ENCODE measurements around the gene HNRNPM. TPM values are rescaled to one million over a fixed set of nuclear protein-coding genes. Genes with fewer than 3 reads are reported as not detected.

The HNRNPM gene
- total RNA-seq, 1 experiment from 2014 or later: 204 TPM

DNA sequence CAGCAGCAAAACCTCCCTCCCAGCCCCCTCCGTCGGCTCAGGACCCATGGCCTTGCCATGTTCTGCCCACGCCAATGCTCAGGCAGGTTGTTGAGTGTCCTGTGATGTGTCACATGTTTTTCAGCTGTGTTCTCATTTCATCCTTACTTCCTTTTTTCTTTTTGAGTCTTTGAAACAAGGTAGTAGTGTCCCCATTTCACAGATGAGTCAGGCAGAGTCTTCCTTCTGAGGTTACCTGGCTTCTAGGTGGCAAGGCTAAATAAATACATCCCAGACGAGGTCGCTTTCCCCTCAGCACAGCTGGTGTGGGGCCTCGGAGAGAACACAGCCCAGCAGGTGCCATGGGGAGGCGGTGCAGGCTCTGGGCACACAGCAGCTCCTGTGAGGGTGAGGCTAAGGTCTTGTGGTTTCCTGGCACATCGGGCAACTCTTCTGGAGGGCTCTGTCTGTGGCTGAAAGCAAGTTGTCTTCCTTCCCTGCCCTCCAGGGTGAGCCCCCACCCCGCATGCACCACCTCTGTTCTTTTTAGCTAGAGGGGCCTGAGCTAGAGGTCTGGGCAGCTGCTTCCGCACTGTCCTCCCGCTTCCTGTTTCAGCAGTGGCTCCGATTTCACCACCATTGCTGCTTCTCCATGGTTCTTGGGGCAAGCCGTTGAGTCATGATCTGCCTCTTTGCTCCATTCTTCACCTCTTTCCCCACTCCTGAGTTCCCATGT lies 42.5 kb downstream of the HNRNPM start:
- Mint-ChIP-seq H3K4me1 (ENCODE audit: low read depth, unreplicated experiment) (no peaks in the 10 kb centered on the region), H3K36me3 (ENCODE audit: insufficient read depth, unreplicated experiment) (peaks cover 32% of the 10 kb centered on the region), H3K27ac (ENCODE audit: unreplicated experiment) (no peak overlapping the region), H3K27me3 (ENCODE audit: unreplicated experiment) (no peaks in the 10 kb centered on the region), H3K4me3 (ENCODE audit: low read depth, unreplicated experiment) (no peak overlapping the region), H3K9me3 (ENCODE audit: low read depth, unreplicated experiment) (no peaks in the 10 kb centered on the region)
- CTCF ChIA-PET: no interaction called here
- no peak for DNase-seq
- TF ChIP-seq, protein P1, sequence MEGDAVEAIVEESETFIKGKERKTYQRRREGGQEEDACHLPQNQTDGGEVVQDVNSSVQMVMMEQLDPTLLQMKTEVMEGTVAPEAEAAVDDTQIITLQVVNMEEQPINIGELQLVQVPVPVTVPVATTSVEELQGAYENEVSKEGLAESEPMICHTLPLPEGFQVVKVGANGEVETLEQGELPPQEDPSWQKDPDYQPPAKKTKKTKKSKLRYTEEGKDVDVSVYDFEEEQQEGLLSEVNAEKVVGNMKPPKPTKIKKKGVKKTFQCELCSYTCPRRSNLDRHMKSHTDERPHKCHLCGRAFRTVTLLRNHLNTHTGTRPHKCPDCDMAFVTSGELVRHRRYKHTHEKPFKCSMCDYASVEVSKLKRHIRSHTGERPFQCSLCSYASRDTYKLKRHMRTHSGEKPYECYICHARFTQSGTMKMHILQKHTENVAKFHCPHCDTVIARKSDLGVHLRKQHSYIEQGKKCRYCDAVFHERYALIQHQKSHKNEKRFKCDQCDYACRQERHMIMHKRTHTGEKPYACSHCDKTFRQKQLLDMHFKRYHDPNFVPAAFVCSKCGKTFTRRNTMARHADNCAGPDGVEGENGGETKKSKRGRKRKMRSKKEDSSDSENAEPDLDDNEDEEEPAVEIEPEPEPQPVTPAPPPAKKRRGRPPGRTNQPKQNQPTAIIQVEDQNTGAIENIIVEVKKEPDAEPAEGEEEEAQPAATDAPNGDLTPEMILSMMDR (IDR thresholded peaks at IDR 0.05; ENCODE audit: unreplicated experiment): no peak
- intact Hi-C loops (cut with micrococcal nuclease; ENCODE audit: unreplicated experiment): no loop called here
- BruUV-seq (replicated peaks): no TSS peak

DNA sequence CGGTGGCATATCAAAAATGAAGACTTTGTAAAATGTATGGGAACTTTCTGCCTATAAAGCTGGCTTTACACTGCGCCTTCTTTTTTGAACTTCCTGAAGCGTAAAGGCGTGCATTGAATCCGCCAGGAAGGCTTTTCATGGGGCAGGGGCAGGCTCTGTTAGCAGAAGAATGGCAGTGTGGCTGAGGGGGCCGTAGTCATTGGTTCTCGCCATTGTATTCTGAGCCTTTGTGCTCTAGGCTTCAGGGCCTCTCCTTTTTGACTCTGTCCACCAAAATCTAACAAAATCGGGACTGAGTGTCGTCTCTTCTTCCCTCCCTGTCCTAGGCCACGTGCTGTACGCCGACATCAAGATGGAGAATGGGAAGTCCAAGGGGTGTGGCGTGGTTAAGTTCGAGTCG lies 43.6 kb downstream of the HNRNPM start:
- DNase-seq: no peak
- no peaks in the 10 kb centered on the region for H3K4me1 Mint-ChIP-seq (ENCODE audit: low read depth, unreplicated experiment)
- no peaks in the 10 kb centered on the region for H3K9me3 Mint-ChIP-seq (ENCODE audit: low read depth, unreplicated experiment)
- no peak overlapping the region for H3K4me3 Mint-ChIP-seq (ENCODE audit: low read depth, unreplicated experiment)
- H3K36me3 Mint-ChIP-seq (ENCODE audit: insufficient read depth, unreplicated experiment): peaks cover 32% of the 10 kb centered on the region
- no peak overlapping the region for H3K27ac Mint-ChIP-seq (ENCODE audit: unreplicated experiment)
- CTCF ChIA-PET: no interaction called here
- BruUV-seq (replicated peaks): no TSS peak
- TF ChIP-seq, protein P1 (IDR thresholded peaks at IDR 0.05; ENCODE audit: unreplicated experiment): no peak
- intact Hi-C loops (cut with micrococcal nuclease; ENCODE audit: unreplicated experiment): no loop called here
- H3K27me3 Mint-ChIP-seq (ENCODE audit: unreplicated experiment): no peaks in the 10 kb centered on the region

DNA sequence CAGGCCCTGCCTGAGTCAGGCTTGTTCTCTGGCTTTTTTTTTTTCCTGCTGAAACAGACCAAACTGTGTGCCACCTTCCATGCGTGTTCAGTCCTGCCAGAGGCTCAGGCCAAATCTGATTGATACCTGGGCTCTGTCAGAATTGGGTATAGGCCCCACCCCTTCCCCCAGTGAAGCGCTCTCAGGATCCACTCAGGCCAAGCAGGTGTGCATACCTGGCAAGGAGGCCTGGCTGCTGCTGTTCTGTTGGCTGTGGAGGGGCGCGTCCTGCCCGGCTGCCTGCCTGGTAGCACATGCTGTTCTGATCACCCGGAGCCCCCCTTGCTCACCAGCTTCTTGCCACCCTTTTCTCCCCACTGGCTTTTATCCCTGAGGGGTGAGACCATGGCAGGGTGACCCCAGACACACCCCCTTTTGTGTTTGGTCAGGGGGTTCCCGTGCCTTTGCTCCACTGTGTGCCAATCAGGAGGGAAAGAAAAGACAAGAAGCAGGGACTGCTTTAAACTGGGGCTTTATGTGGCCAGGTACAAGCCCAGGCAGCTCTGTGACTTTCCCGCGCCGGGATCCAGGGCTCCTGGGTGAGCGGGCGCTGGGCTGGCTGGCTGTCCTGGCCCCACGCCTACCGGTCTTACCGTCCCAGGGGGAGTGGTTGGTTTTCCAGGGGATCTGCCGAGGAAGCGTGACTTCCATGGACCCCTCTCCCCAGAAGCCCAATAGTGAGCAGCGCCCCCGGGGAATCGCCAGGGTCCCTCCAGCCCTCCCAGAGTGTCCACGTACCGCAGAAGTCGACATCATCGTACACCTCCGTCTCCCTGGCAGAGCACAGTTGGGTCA lies 45.0 kb downstream of the HNRNPM start:
- BruUV-seq (replicated peaks): no TSS peak
- CTCF ChIA-PET: no interaction called here
- H3K4me3 Mint-ChIP-seq (ENCODE audit: low read depth, unreplicated experiment): no peak overlapping the region
- H3K27me3 Mint-ChIP-seq (ENCODE audit: unreplicated experiment): no peaks in the 10 kb centered on the region
- TF ChIP-seq, protein P1 (IDR thresholded peaks at IDR 0.05; ENCODE audit: unreplicated experiment): no peak
- H3K36me3 Mint-ChIP-seq (ENCODE audit: insufficient read depth, unreplicated experiment): peaks cover 28% of the 10 kb centered on the region
- intact Hi-C loops (cut with micrococcal nuclease; ENCODE audit: unreplicated experiment): no loop called here
- no peak for DNase-seq
- H3K9me3 Mint-ChIP-seq (ENCODE audit: low read depth, unreplicated experiment): no peaks in the 10 kb centered on the region
- no peak overlapping the region for H3K27ac Mint-ChIP-seq (ENCODE audit: unreplicated experiment)
- no peaks in the 10 kb centered on the region for H3K4me1 Mint-ChIP-seq (ENCODE audit: low read depth, unreplicated experiment)

DNA sequence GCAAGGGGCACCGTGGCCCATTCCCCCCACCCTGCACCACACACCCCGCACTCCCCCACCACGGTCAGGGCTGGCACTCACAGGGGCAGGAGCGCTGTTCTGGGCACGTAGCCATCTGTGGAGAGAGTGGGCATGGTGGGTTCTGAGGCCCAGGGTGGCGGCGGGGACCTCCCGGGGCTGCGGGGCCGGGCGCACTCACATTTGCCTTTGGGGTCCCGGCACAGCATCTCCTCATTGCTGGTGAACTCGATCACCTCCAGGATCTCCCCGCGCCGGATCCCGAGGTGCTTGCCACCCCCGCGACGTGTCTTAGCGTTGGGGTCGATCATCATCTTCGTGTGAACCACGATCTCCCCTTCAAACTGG lies 45.6 kb downstream of the HNRNPM start:
- Mint-ChIP-seq H3K27ac (ENCODE audit: unreplicated experiment) (no peak overlapping the region), H3K27me3 (ENCODE audit: unreplicated experiment) (no peaks in the 10 kb centered on the region)

More for the DNA sequence above, 45.6 kb downstream of the HNRNPM start:
- H3K4me1 Mint-ChIP-seq (ENCODE audit: low read depth, unreplicated experiment): no peaks in the 10 kb centered on the region
- DNase-seq: no peak
- TF ChIP-seq, protein P1 (IDR thresholded peaks at IDR 0.05; ENCODE audit: unreplicated experiment): no peak
- H3K9me3 Mint-ChIP-seq (ENCODE audit: low read depth, unreplicated experiment): no peaks in the 10 kb centered on the region
- CTCF ChIA-PET: no interaction called here
- BruUV-seq (replicated peaks): no TSS peak
- intact Hi-C loops (cut with micrococcal nuclease; ENCODE audit: unreplicated experiment): no loop called here
- H3K36me3 Mint-ChIP-seq (ENCODE audit: insufficient read depth, unreplicated experiment): peaks cover 28% of the 10 kb centered on the region
- H3K4me3 Mint-ChIP-seq (ENCODE audit: low read depth, unreplicated experiment): no peak overlapping the region
